ENCODE measurements around the gene BAHD1.

DNA sequence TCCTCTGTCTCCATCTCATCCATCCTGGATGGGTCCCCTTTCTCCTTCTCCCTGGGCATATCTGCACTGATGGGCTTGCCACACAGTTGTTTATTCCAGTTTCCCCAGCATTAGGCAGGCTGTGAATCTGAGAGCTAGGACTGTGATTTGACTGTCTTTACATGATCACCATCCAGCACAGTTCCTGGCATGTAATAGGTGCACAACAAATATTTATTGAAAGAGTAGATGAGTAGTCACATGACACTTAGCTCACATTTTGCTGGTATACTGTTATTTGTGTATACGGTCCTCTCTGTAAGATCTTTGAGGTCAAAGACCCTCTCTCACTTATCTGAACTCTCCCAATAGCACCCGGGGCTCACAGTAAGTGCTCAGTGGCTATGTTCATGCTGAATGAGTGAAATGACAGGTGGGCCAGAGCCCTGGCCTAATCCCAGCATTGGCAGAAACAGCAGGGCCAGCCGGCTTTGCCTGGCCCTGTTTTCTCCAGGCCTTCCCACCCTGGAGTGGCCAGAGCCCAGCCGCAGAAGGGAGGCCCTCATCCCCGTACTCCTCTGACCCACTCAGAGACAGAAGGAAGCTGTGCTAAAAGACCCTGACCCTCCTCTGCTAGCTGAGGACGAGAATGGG lies 16.2 kb upstream of the BAHD1 start:
- TF ChIP-seq CTCF (IDR thresholded peaks at IDR 0.05 in 4 of 5, conservative IDR thresholded peaks at IDR 0.05 in 1 of 5) = no peak
- TF ChIP-seq POLR2A (IDR thresholded peaks at IDR 0.05) = no peak

Data from gastrocnemius medialis (tissue), 4 donors.